Stimulated activated CD8-positive, alpha-beta memory T cell treated with anti-CD3 and anti-CD28 coated beads, Interleukin-4, amount 100 ng/mL, for 1 hour (primary cell): ENCODE data around the gene ACVR1.

ENCODE experiments used
- DNase-seq, 2 donors: peaks; one replicate each; pipeline ENCODE4 v3.0.0-alpha.2; 2020; ENCODE audit warnings: low read depth in 2 of 2, low spot score in 1 of 2

ACVR1 gene

DNA sequence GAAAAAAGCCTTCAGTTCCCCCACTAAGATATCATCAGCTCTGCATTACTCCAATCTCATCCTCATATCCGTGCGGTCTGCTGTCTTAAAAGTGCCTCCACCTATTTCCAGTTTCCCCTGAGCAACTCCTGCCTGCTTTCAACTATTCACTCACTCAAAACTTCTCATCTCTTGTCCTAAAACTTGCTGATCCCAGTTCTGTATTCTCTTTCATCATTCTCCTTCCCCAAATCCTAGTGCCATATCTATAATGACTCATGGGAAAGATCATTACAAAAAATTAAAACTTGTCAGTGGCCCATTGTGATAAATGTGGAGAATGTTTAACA, 20.0 kb downstream of the ACVR1 start:
- no peak for DNase-seq

DNA sequence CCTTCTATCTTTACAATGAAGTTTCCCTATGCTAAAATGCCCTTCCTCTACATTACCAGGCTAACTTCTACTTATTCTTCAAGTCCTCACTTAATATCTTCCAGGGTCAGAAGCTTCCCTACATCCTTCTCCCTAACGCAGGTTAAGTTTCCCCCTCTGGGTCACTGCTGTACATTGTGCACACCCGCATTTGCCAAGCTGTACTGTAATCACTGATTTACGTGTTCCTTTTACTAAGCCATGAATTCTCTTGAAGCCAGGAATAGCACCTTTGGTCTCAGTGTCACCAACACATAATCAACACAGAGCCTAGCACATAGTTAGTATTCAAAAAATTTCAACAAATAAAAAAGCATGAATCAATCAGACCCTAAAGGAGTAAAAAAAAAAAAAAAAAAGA, 22.3 kb downstream of the ACVR1 start:
- no peak for DNase-seq

DNA sequence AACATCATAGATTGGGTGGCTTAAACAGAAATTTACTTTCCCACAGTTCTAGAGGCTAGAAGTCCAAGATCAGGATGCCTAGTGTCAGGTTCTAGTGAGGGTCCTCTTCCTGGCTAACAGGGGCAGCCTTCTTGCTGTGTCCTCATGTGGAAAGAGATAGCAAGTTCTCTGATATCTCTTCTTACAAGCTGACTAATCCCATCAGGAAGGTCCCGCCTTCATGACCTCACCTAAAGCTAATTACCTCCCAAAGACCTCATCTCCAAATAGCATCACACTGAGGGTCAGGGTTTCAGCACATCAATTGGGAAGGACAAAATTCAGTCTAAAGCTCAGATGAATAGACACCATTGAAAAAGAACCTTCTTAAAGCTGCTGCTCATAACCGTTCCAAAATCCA, 22.9 kb downstream of the ACVR1 start:
- DNase-seq, result no peak

DNA sequence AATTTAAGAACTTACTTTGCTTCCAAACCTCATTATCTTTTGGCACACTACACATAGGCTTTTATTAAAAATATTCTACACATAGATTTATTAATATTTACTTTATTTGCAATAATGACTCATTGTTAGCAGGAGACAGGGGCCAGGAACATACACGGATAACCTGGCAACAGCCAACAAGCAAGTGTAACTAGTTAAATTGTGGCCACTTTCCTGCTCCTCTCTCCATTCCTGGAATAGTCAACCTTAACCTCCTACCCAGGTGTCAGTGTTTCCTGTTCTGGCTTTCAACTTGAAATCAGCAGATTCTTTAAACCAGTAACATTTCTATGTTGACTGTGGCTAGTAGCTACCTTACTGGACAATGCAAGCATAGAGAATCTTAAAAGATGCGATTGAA, 26.5 kb downstream of the ACVR1 start:
- DNase-seq, result no peak

DNA sequence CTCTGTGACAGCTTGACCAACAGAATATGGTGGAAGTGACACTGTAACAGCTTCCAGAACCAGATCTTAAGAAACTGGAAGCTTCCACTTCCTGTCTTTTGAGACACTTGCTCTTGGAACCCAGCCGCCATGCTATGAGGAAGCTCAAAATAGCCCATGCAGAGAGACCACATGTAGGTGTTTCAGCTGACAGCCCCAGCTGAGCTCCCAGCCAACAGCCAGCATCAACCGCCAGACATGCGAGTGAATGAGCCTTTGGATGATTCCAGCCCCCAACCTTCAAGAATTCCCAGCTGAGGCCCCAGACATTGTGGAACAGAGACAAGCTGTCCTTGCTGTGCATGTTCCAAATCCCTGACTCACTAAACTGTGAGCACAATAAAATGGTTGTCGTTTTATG, 27.9 kb downstream of the ACVR1 start:
- DNase-seq, result no peak

DNA sequence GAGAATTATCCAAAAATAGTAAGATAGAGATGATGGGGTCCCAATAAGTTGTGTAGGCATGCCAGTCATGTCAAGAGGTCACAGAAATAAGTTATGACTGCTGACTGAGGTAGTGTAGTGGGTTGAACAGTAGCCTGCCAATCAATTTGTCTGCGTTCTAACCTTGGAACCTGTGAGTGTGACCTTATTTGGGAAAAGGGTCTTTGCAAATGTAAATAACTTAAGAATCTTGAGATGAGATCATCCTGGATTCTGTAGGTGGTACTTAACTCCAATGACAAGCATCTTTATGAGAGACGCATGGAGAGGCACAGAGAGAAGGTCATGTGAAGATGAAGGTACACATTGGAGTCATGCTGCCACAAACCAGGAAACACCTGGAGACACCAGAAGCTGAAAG, 31.0 kb downstream of the ACVR1 start:
- no peak for DNase-seq

DNA sequence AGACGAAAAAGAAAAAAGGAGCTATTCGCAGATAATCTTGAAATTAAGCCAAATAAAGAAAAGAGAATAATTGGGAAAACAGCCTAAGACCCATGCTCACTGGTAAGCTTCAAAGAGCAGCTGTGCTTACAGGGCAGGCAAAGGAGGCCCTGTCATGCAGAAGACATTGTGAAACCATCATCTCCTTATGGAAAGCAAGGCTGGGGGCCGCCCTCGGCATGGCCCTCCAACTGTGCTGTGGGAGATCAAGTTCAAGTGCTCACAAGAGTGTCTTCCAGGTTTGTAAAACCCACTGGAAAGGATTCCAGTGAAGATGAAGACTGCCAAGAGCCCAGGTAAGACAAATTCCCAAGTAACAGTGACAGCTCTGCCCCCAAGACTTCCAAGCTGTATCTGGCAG, 32.2 kb downstream of the ACVR1 start:
- DNase-seq, result no peak

DNA sequence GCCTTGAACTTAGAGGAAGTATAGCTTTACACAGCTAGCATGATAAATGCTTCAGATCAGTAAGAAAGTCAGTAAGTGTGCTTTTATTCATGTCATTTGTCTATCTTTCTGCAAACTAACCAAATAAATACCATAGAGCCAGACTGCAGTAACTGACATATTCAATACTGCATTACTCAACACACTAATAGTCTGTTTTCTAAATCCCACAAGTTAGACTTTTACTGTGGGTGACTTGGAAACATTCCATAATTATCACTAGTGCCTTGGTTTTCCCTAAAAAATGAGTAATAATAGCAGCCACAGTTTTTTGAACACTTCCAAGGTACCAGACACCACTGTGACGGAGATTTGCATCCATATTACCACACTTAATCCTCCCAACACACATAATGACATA, 33.0 kb downstream of the ACVR1 start:
- no peak for DNase-seq

DNA sequence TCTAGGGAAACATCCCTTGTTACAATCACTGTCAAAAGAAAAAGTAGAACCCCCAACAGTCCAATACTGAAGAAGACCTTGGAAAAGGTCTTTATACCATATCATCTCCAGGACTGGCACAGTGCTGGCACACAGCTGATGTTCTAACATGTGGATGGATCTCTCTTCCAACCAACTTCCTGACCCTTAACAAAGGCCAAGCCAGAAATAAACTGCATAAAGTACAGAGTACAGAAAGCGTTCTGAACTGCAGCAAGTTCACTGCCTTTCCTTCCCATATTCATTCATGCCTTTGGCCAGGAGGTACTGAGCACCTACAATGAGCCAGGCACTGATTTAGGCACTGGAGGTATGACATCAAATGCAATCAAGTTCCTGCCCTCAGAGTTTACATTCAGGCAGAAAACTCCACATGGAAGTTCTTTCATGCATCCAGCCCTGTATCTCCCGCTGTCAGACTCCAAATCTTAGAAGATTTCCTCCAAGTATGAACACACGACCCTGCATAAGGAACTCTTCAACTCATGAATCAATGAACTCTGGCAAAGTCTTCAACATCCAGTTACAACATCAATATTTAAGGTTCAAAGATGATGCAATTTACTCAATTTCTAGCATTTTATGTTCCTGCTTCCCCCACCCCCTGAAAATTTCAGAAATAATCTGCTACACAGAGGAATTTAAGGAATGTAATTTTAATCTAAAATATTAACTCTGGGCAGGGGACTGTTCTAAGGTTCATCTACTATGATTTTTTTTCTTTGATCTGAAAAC, 33.8 kb downstream of the ACVR1 start:
- DNase-seq, result no peak

DNA sequence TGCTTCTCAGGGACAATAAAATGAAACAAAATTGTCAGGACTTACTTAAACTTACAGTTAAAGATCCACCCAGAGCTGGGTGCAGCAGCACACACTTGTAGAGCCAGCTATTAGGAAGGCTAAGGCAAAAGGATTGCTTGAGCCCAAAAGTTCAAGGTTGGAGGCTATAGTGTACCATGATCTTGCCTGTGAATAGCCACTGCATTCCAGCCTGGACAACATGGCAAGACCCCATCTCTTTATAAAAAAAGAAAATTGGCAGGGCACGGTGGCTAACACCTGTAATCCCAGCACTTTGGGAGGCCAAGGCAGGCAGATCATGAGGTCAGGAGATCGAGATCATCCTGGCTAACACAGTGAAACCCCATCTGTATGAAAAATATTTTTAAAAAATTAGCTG, 34.6 kb downstream of the ACVR1 start:
- DNase-seq, result no peak

DNA sequence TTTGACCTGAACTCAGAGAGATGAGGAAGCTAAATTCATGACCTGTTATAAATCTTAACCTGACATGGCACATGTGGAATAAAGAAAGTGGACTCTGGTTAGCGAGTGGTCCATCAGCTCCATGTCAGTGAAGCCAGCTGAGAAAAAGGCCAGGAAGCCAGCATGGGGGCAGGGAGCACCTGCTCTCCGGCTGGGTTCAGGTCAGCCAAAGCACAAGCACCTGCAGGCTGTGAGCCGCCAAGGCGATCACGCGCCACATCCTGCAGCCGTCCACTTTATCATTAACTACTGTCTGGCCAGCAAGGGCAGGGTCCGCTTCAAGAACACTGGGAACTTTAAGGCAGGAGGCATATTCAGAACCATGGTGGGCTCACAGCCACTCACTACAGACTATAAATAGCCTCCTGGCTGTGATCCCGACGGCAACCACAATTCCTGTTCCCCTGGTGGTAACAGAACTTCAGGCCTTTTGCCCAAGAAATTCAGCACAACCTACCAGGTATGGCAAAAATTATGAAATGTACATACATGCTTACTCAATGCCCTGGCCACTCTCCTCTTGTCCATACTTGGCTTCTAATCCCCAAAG, 35.5 kb downstream of the ACVR1 start:
- DNase-seq, result no peak

DNA sequence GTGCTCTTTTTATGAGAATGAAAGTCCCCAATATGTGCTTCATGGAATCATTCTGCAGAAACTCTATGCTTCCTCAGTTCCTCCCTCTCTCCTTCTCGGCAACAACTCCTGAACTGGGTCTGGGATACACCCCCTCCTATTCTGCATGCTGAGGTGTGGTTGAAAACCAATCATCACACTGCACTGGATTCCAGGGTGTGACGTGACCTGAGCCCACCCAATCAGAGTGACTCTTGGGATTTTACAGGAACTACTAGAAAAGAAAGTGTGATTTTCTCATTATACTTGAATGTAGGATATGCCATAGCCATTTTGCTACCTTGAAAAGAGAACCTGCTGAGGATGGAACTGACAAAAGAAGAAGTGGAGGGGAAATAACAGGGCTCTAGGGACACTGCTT, 36.3 kb downstream of the ACVR1 start:
- DNase-seq, result no peak

DNA sequence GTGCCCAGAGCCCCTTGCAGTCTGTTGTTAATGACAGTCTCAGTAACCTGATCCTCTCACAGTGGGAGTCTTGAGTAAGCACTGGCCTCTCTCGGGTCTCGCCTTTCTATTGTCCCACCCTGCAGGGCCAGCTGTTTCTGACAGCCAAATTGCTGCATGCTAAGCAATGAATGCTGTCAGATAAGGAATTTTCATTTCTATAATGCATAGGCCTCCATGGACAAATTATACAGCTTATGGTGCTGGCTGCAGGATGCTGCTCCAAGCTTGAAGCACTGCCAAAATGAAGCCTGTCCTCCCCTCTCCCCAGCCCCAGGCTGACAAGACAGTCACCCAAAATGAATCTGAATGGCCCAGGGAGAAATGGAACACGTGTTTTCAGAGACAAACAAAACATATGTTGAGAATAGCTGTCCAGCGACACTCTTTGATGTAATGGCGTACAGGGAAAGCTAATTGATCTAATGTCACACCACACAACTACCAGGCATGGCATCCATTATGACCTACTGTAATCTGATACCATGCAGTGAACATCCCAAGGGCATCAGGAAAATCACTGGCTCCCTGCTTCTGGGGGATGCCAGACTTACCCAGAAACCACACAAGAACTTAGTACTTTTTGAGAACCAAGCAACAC, 36.8 kb downstream of the ACVR1 start:
- DNase-seq, result no peak

DNA sequence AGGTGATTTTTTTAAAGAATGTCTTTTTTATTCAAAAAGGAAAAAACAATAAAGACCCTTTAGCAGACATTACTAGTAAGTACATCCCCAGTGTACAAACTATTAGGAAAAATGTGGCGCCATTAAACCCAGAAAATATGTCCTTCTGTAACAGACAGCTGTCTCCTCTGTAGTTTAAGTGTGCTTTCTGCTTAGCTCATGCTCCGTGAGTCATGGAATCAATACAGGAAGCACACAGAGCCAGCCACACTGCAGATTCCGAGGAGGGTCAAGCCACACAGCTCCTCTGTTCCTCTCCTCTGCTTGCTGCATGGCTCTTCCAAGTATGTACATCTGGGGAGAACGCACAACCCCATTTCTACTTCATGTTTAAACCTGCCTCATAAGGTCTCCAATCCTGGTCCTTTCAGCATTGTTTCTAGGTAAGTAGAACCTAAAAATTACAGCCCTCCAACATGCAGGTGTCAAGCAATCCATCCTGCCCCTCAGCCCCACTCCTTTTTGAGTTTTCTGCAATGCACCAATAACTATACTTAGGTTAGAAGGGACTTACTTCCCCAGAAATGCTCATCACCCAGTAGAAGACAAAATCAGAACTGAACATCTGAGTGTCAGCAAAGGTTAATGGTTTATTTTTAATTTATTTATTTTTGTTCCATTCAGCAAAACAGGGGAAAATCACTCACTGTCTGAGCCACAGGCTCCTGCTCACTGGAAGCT, 37.5 kb downstream of the ACVR1 start:
- DNase-seq, result no peak

DNA sequence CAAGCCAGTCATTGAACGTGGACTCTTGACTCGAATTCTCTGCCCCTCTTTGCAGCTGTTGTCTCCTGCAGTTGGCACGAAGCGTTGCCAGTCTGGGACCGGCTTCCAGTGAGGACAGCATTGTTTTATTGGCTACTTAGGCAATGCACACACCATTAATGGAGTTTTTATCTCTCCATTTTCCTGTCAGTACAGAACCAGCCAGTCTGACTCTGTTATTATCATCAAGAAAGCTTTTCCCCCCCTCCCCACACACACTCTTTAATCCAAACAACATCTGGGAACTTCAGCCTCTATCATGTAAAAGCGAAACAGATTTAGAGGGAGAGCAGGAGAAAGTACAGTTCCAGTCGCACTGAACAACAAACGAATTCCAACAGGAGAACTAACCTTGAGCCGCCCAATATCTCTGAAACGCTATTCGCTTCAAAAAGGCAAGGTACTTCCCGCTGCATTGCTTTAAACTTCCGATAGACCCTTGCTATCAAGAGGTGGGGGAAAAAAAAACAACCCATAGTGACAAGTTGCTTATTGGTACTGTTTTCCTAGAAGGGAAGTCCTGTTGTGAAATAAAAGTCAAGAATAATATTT, 38.2 kb downstream of the ACVR1 start:
- no peak for DNase-seq

DNA sequence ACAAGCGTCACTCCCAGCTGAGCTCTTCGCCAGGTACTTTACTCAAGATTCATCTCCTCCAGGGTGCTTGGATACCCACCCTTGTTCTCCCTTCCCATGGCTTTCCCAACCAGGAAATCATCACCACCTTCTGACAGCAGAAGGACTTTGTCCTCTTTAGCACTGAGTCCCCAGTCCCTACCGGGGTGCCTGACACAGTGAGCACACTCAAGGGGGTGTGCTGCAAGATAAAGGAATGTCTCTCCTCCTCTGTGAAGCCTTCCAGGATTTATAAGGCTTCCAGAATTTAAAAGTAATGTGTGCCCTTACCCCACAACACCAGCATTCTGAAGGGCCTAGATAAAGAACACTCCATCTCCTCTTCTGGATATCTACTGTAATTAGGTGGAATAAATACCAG, 39.6 kb downstream of the ACVR1 start:
- DNase-seq, result no peak

DNA sequence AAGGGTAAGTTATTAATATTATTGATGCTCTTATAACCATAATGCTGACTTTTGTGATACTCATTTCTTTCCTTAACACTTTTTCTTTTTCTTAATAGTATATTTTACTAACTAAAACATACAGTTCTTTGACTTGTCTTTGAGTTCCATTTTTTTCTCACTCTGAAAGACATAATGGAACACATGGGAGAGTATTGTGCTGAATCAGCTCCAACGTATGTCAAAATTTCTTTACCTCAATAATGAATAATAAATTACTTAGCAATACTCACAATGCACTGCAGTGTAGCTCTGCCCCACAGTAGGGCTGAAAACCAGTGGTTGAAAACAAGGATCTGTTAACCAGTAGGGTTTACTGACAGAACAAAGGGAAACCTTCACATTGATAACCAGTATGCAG, 40.7 kb downstream of the ACVR1 start:
- DNase-seq, result no peak

DNA sequence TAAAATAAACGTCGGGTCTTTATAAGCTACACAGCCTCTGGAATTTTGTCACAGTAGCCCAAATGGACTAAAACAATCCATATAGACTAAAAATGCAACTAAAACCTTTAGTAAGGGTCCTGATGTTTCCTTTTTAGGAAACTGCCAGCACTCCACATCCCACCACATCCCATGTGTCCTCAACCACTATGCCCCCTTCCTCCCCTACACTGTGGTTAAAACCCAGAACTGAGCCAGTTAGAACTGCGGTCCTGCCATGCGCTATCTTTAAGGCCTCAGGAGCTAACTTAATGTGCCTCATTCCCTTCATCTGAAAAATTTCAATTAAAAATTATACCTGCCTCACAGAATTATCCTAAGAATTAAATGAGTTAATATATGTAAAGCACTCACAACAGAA, 41.1 kb downstream of the ACVR1 start:
- DNase-seq, result no peak

DNA sequence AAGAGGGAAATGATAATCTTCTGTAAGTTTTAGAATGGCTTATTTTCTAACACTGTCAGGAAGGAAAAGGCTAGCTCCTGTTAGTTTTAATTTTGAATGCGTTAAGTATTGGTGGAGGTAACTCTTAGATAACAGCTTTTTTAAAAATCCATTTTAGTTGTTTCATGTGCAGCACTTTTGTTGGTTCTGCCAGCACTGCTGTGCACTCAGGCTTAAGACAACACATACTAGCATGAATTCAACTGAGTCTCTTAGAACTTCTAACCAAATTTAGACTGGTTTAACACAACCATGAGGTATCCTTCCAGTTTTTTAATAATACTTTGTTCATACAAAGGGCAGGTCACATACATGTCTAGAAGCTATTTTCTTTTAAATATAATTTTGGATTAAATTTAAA, 42.4 kb downstream of the ACVR1 start:
- no peak for DNase-seq

DNA sequence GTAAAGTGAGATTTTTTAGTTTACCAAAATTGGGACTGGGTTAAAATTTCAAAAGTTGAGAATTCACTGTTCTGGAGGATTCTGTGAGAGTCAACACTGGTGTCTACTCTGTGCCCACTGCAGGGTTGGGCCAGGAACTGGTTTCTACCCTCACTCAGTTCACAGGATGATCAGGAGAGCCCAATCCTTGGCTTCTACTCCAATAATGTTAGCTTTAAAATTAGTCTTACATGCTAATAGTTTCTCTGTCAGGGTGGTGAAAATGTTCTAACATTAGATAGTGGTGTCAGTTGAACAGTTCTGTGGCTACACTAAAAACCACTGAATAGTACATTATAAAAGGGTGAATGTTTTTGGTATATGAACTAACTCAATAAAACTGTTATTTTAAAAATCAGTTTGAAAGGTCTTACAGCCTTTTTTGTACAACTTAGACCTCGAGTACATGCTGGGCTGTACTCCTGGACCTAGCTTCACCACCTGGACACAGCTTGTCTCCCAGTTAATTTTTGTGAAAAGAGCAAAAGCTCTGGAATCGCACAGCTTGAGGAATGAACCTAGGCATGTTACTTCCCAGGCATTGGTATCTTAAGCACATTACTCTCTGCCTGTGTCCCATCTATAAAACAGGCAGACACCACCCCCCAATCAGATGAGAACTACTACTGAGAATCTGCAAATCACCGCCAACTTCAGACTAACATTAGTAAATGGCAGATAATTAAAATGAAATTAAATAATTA, 44.4 kb downstream of the ACVR1 start:
- no peak for DNase-seq
